Measurements from ENCODE around the gene GTF3C6.
"Not testable (repeated sequence)": the region's sequence is repeated elsewhere in the genome, so short reads cannot be mapped to it uniquely, and the experiment has no call there.

GTF3C6 gene

GRCh38 chr6:110980227-110980626 lies 21.7 kb downstream of the GTF3C6 start:
- DNase-seq, result no peak

GRCh38 chr6:110980648-110981047 lies 22.1 kb downstream of the GTF3C6 start:
- DNase-seq, result no peak

- DNase-seq, result peak in 1 of 2 experiments; percentile 13
Measured at GRCh38 chr6:110981202-110981600, 22.7 kb downstream of the GTF3C6 start.

- DNase-seq, result no peak
Measured at GRCh38 chr6:110990840-110991576, 32.5 kb downstream of the GTF3C6 start.

GRCh38 chr6:110996691-110997090 lies 38.2 kb downstream of the GTF3C6 start:
- DNase-seq, result no peak

GRCh38 chr6:110999634-111000270 lies 41.2 kb downstream of the GTF3C6 start:
- DNase-seq, result peak; percentile 57 to 64

GRCh38 chr6:111002350-111002749 lies 43.8 kb downstream of the GTF3C6 start:
- no peak for DNase-seq

- peak; percentile 68 to 83 for DNase-seq
Measured at GRCh38 chr6:111011360-111012142, 53.0 kb downstream of the GTF3C6 start.

- DNase-seq, result no peak
Measured at GRCh38 chr6:111012143-111012452, 53.6 kb downstream of the GTF3C6 start.

- not testable (repeated sequence) for DNase-seq
Measured at GRCh38 chr6:111012520-111012919, 54.0 kb downstream of the GTF3C6 start.

GRCh38 chr6:111013144-111013915 lies 54.8 kb downstream of the GTF3C6 start:
- DNase-seq, result no peak

GRCh38 chr6:111015389-111016124 lies 57.1 kb downstream of the GTF3C6 start:
- DNase-seq, result no peak

GRCh38 chr6:111017241-111017640 lies 58.7 kb downstream of the GTF3C6 start:
- DNase-seq, result not testable (repeated sequence)
